Gastroesophageal sphincter (tissue), 3 donors: ENCODE results near the gene SERPINB6.

Source experiments
- CTCF ChIP-seq, 4 experiments: fragments of 200-600 bp in 2 of 4; fragments of 450-650 bp in 2 of 4; sonication (generic) in 1 of 4; IDR thresholded peaks; one replicate each; pipeline ENCODE4 v1.5.1; 2017 to 2019; ENCODE audit warnings: antibody characterized with exemption in 4 of 4, mild to moderate bottlenecking in 2 of 4, moderate library complexity in 2 of 4
- EP300 ChIP-seq: sonication (generic); formaldehyde crosslinking; IDR thresholded peaks from one replicate; pipeline ENCODE4 v1.6.1; 2017; ENCODE audit warnings: antibody characterized with exemption, mild to moderate bottlenecking
- POLR2A ChIP-seq, 2 donors: fragments of 450-650 bp; IDR thresholded peaks; one replicate each; pipeline ENCODE4 v1.6.1; 2017; ENCODE audit warnings: antibody characterized with exemption in 2 of 2, mild to moderate bottlenecking in 2 of 2, moderate library complexity in 1 of 2
- POLR2AphosphoS5 ChIP-seq: sonication (generic); formaldehyde crosslinking; IDR thresholded peaks from one replicate; pipeline ENCODE4 v1.6.1; 2017; ENCODE audit warnings: antibody characterized with exemption

- TF ChIP-seq POLR2A (IDR thresholded peaks at IDR 0.05) (no peak), CTCF (IDR thresholded peaks at IDR 0.05) (no peak), POLR2AphosphoS5 (no peak), EP300 (no peak)
These were observed 2.7 kb downstream of the SERPINB6 start for GRCh38 chr6:2968600-2969135.
